ENCODE results near the gene MEPE.

DNA sequence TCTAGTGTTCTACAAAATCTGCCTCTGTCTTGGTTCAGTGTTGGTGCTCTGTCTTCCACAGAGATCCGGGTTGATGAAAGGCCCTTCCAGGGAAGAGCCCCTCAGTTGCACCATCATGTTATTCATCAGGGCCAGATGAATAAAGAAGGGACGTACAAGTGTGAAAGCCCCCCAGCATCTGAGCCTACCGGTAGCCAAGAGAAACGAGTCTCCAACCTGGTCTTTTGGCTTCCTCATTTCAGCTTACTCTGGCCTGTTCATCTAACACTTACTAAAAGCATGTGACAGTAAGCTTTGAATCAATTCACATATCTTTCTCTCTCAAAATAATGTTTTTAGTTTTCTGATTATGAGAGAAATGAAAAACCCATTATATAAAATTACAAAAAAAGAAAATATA, 19.2 kb downstream of the MEPE start:
- TF ChIP-seq EZH2 (IDR thresholded peaks at IDR 0.05; ENCODE audit: borderline replicate concordance, low read length): no peak
- TF ChIP-seq CTCF (conservative IDR thresholded peaks at IDR 0.05 in 1 of 2, IDR thresholded peaks at IDR 0.05 in 1 of 2; ENCODE audit: extremely low read depth in 1 of 2, insufficient read depth in 1 of 2, low read depth in 1 of 2, low read length in 2 of 2): no peak
